Liver (tissue), 3 donors: ENCODE measurements around the gene OTUD1.

ENCODE experiments used
- ATF3 ChIP-seq: IDR thresholded peaks from 2 replicates; pipeline ENCODE4 v1.6.1; 2016; ENCODE audit warnings: antibody characterized with exemption
- CTCF ChIP-seq: fragments of 150-350 bp; IDR thresholded peaks from 2 replicates; pipeline ENCODE4 v1.5.1; 2017; ENCODE audit warnings: improper control_type of control experiment, low read depth, low read length; ENCODE audit not compliant: missing input control
- EGR1 ChIP-seq, 2 donors: IDR thresholded peaks; 2 replicates each; pipeline ENCODE4 v1.6.1; 2016 to 2018; ENCODE audit warnings: antibody characterized with exemption in 2 of 2, low read depth in 2 of 2
- FOXA1 ChIP-seq: IDR thresholded peaks from 2 replicates; pipeline ENCODE4 v1.6.1; 2016; ENCODE audit warnings: antibody characterized with exemption
- GABPA ChIP-seq, 2 donors: IDR thresholded peaks in 1 of 2; conservative IDR thresholded peaks in 1 of 2; 2 replicates each; pipeline ENCODE4 v1.6.1; 2016; ENCODE audit warnings: antibody characterized with exemption in 2 of 2, mild to moderate bottlenecking in 1 of 2, moderate library complexity in 1 of 2
- JUND ChIP-seq, 2 donors: IDR thresholded peaks; 2 replicates each; pipeline ENCODE4 v1.6.1; 2016; ENCODE audit warnings: antibody characterized with exemption in 2 of 2
- RAD21 ChIP-seq, 2 donors: IDR thresholded peaks; 2 replicates each; pipeline ENCODE4 v1.6.1; 2016; ENCODE audit warnings: antibody characterized with exemption in 2 of 2, mild to moderate bottlenecking in 2 of 2
- TAF1 ChIP-seq: conservative IDR thresholded peaks from 2 replicates; pipeline ENCODE4 v1.6.1; 2016; ENCODE audit warnings: antibody characterized with exemption, mild to moderate bottlenecking
- YY1 ChIP-seq: IDR thresholded peaks from 2 replicates; pipeline ENCODE4 v1.6.1; 2016; ENCODE audit warnings: antibody characterized with exemption, mild to moderate bottlenecking
- ZBTB33 ChIP-seq: IDR thresholded peaks from 2 replicates; pipeline ENCODE4 v1.6.1; 2016; ENCODE audit warnings: antibody characterized with exemption
- TF ChIP-seq, protein P1 (sequence below): IDR thresholded peaks from 2 replicates; pipeline ENCODE4 v1.6.1; 2016; ENCODE audit warnings: antibody characterized with exemption, mild to moderate bottlenecking
- TF ChIP-seq, protein P2 (sequence below): IDR thresholded peaks from 2 replicates; pipeline ENCODE4 v1.6.1; 2016; ENCODE audit warnings: antibody characterized with exemption
- donor health status: healthy.
- donor health status: healthy.

- TF ChIP-seq CTCF (no peak), RAD21 (IDR thresholded peaks at IDR 0.05) (no peak), JUND (IDR thresholded peaks at IDR 0.05) (no peak), EGR1 (IDR thresholded peaks at IDR 0.05; ENCODE audit: low read depth in 2 of 2) (no peak), TAF1 (no peak), FOXA1 (no peak), YY1 (no peak), ZBTB33 (no peak), GABPA (IDR thresholded peaks at IDR 0.05 in 1 of 2, conservative IDR thresholded peaks at IDR 0.05 in 1 of 2) (no peak), ATF3 (no peak)
- TF ChIP-seq, protein P1, sequence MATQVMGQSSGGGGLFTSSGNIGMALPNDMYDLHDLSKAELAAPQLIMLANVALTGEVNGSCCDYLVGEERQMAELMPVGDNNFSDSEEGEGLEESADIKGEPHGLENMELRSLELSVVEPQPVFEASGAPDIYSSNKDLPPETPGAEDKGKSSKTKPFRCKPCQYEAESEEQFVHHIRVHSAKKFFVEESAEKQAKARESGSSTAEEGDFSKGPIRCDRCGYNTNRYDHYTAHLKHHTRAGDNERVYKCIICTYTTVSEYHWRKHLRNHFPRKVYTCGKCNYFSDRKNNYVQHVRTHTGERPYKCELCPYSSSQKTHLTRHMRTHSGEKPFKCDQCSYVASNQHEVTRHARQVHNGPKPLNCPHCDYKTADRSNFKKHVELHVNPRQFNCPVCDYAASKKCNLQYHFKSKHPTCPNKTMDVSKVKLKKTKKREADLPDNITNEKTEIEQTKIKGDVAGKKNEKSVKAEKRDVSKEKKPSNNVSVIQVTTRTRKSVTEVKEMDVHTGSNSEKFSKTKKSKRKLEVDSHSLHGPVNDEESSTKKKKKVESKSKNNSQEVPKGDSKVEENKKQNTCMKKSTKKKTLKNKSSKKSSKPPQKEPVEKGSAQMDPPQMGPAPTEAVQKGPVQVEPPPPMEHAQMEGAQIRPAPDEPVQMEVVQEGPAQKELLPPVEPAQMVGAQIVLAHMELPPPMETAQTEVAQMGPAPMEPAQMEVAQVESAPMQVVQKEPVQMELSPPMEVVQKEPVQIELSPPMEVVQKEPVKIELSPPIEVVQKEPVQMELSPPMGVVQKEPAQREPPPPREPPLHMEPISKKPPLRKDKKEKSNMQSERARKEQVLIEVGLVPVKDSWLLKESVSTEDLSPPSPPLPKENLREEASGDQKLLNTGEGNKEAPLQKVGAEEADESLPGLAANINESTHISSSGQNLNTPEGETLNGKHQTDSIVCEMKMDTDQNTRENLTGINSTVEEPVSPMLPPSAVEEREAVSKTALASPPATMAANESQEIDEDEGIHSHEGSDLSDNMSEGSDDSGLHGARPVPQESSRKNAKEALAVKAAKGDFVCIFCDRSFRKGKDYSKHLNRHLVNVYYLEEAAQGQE: no peak
- TF ChIP-seq, protein P2, sequence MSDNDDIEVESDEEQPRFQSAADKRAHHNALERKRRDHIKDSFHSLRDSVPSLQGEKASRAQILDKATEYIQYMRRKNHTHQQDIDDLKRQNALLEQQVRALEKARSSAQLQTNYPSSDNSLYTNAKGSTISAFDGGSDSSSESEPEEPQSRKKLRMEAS: no peak
Observed at GRCh38 chr10:23417254-23417653, 21.6 kb upstream of the OTUD1 start.
